Stimulated activated CD8-positive, alpha-beta memory T cell treated with anti-CD3 and anti-CD28 coated beads, Interleukin-12 subunit alpha, Interleukin-12 subunit beta, amount 100 ng/mL, for 1 hour (primary cell): ENCODE measurements around the gene ITPK1.

Experiments used
- DNase-seq: peaks from one replicate; pipeline ENCODE4 v3.0.0-alpha.2; 2020; ENCODE audit warnings: low read depth

ITPK1 gene

GRCh38 chr14:92988786-92989755 lies 126.7 kb downstream of the ITPK1 start:
- DNase-seq: no peak

- no peak for DNase-seq
Measured at GRCh38 chr14:92987713-92988510, 127.8 kb downstream of the ITPK1 start.

GRCh38 chr14:92987148-92987570 lies 128.6 kb downstream of the ITPK1 start:
- DNase-seq: no peak

- no peak for DNase-seq
Measured at GRCh38 chr14:92986254-92987147, 129.2 kb downstream of the ITPK1 start.

GRCh38 chr14:92985521-92985920 lies 130.2 kb downstream of the ITPK1 start:
- DNase-seq: no peak

GRCh38 chr14:92984896-92985295 lies 130.8 kb downstream of the ITPK1 start:
- no peak for DNase-seq

GRCh38 chr14:92984082-92984788 lies 131.5 kb downstream of the ITPK1 start:
- DNase-seq: no peak

GRCh38 chr14:92982956-92983355 lies 132.8 kb downstream of the ITPK1 start:
- DNase-seq: no peak

GRCh38 chr14:92981726-92982125 lies 134.0 kb downstream of the ITPK1 start:
- DNase-seq: no peak

- no peak for DNase-seq
Measured at GRCh38 chr14:92980866-92981265, 134.9 kb downstream of the ITPK1 start.

- DNase-seq: no peak
Measured at GRCh38 chr14:92978229-92979021, 137.3 kb downstream of the ITPK1 start.

GRCh38 chr14:92976268-92976667 lies 139.5 kb downstream of the ITPK1 start:
- no peak for DNase-seq

GRCh38 chr14:92974541-92975345 lies 141.0 kb downstream of the ITPK1 start:
- no peak for DNase-seq

GRCh38 chr14:92973798-92974372 lies 141.8 kb downstream of the ITPK1 start:
- no peak for DNase-seq

GRCh38 chr14:92973261-92973797 lies 142.4 kb downstream of the ITPK1 start:
- no peak for DNase-seq

- DNase-seq: no peak
Measured at GRCh38 chr14:92971601-92972180, 144.0 kb downstream of the ITPK1 start.

GRCh38 chr14:92970271-92970670 lies 145.5 kb downstream of the ITPK1 start:
- DNase-seq: no peak

GRCh38 chr14:92969871-92970270 lies 145.9 kb downstream of the ITPK1 start:
- DNase-seq: no peak

- no peak for DNase-seq
Measured at GRCh38 chr14:92969430-92969829, 146.3 kb downstream of the ITPK1 start.
